Activated naive CD4-positive, alpha-beta T cell treated with anti-CD3 and anti-CD28 coated beads, Interleukin-2, amount 10 ng/mL, durations not matched to agents 7 days and 5 days (primary cell): ENCODE results near the gene HSPA5.

ENCODE experiments used
- CTCF ChIA-PET: fragments of 350-600 bp; sonication (Branson Sonifier 250); formaldehyde crosslinking; loops from one replicate; lab custom pipeline; 2021; ENCODE audit warnings: antibody characterized with exemption; lab: Charles Lee
- DNase-seq: peaks from one replicate; pipeline ENCODE4 v3.0.0-alpha.2; 2020
- H3K27ac Mint-ChIP-seq: one replicate; pipeline ENCODE4 v1.8.0; 2021; ENCODE audit warnings: mild to moderate bottlenecking, moderate library complexity, mixed read lengths
- H3K27me3 Mint-ChIP-seq: one replicate; pipeline ENCODE4 v1.8.0; 2021; ENCODE audit warnings: mild to moderate bottlenecking, mixed read lengths
- H3K36me3 Mint-ChIP-seq: one replicate; pipeline ENCODE4 v1.8.0; 2021; ENCODE audit warnings: mixed read lengths
- H3K4me1 Mint-ChIP-seq: one replicate; pipeline ENCODE4 v1.8.0; 2021; ENCODE audit warnings: mixed read lengths
- H3K4me3 Mint-ChIP-seq: one replicate; pipeline ENCODE4 v1.8.0; 2021; ENCODE audit warnings: mild to moderate bottlenecking, moderate library complexity, mixed read lengths
- H3K9me3 Mint-ChIP-seq: one replicate; pipeline ENCODE4 v1.8.0; 2021; ENCODE audit warnings: mixed read lengths

HSPA5 gene

DNA sequence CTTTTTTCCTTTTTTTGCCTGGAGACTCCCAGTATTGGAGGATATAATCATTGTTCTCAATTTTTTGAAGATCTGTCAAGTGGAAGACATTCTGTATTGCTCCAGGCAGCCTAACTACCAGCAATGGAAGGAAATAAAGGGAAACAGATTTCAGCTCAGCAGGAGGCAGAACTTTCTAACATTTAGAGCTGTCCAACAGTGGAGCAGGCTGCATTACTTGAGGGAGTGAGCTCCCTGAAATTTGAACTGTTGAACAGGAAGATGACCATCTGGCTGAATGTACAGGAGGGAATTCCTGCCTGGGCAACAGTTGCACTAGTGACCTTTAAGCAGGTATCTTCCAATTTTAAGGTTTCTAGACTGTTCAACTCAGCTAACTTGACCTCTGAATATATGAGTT lies 19.4 kb upstream of the HSPA5 start:
- peaks cover 18% of the 10 kb centered on the region for H3K27me3 Mint-ChIP-seq
- H3K27ac Mint-ChIP-seq, result peak overlapping the region; percentile 85
- H3K36me3 Mint-ChIP-seq, result peaks cover 21% of the 10 kb centered on the region
- peak overlapping the region; percentile 99 for H3K4me3 Mint-ChIP-seq
- H3K9me3 Mint-ChIP-seq, result no peaks in the 10 kb centered on the region
- CTCF ChIA-PET, result interaction anchor here (0.6 to 1.7 kb wide), 5 partner anchors 13 to 118 kb away, joined by 3 to 9 read pairs (median 3); partner anchors contain the start of gene HSPA5
- no peak for DNase-seq
- H3K4me1 Mint-ChIP-seq, result peaks cover 44% of the 10 kb centered on the region

DNA sequence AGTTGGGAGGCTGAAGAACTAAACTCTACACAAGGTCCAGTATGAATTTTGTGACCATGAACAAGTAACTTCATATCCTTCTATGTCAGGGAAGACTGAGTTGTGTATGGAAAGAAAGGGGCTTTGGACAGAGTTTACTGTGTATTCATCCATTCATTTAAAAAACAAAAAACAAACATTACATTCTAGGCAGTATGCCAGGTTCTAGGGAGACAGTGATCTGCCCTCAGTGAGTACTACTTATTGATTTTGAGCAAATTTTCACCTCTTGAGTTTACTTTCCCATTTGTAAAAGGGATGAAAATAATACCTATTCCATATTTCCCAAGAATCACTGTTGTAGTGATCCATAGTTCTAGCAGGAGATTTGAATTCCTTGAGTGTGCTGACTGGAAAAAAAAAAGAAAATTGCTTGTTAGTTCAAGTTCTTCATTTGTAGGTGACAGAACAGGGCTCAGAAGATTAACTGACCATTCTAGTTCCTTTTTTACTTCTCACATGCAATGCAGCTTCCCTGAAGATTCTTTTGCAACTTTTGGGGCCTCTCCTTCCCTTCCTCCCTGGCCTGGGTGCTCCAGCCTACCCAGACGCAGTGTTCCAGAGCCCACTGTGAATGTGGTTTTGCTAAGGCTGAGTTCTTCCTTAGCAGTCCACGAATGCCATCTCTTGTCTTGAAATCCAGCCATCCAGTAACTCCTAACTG lies 17.8 kb upstream of the HSPA5 start:
- no peak overlapping the region for H3K27ac Mint-ChIP-seq
- no peak overlapping the region for H3K4me3 Mint-ChIP-seq
- CTCF ChIA-PET, result no interaction called here
- no peak for DNase-seq
- H3K27me3 Mint-ChIP-seq, result peaks cover 18% of the 10 kb centered on the region
- peaks cover 30% of the 10 kb centered on the region for H3K4me1 Mint-ChIP-seq
- peaks cover 13% of the 10 kb centered on the region for H3K36me3 Mint-ChIP-seq
- H3K9me3 Mint-ChIP-seq, result no peaks in the 10 kb centered on the region

DNA sequence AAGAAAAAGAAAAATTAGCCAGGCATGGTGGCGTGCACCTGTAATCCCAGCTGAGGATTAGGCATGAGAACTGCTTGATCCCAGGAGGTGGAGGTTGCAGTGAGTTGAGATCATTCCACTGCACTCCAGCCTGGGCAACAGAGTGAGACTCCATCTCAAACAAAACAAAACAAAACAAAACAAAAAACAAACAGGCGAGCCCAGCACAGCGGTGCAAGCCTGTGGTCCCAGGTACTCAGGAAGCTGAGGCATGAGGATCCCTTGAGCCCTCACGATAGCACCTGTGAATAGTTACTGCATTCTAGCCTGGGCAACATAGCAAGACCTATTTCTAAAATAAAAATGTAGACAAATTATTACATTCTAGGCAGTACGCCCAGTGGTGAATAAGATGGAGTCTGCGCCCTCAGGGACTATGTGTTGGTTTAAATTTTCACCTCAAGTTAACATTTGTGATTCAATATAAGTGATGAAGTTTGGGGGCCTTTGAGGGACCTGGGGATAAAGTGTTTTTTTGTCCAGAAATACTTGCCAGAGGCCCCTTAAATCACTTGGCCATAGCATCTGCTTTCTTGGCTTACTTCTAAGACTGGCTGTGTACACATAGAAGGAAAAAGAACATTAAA lies 17.1 kb upstream of the HSPA5 start:
- H3K9me3 Mint-ChIP-seq, result no peaks in the 10 kb centered on the region
- DNase-seq, result no peak
- CTCF ChIA-PET, result no interaction called here
- peaks cover 23% of the 10 kb centered on the region for H3K4me1 Mint-ChIP-seq
- no peak overlapping the region for H3K27ac Mint-ChIP-seq
- no peak overlapping the region for H3K4me3 Mint-ChIP-seq
- peaks cover 18% of the 10 kb centered on the region for H3K27me3 Mint-ChIP-seq
- H3K36me3 Mint-ChIP-seq, result peaks cover 8% of the 10 kb centered on the region

DNA sequence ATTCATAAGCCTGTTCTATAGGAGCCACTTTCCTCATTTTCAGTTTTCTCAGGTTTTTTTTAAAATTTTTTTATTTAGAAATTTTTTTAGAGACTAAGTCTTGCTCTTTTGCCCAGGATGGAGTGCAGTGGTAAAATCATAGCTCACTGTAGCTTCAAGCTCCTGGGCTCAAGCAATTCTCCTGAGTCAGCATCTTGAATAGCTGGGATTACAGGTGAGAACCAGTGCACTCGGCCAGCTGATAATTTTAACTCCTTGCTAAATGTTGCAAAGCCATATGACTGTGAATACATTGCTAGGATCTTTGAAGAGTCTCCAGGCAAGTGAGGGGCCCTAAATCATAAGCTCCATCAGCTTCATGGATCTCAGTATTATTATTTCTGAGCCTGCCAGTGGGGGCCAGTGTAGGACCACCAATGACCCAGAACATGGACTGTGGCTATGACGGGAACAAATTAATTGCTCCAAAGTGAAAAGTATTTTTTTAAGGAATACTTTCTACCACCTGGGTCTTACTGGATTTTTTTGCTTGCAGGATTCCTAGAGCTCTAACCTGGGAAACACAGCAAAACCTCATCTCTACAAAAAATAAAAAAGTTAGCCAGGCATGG lies 14.7 kb upstream of the HSPA5 start:
- peak; percentile 45 for DNase-seq
- H3K4me3 Mint-ChIP-seq, result no peak overlapping the region

DNA sequence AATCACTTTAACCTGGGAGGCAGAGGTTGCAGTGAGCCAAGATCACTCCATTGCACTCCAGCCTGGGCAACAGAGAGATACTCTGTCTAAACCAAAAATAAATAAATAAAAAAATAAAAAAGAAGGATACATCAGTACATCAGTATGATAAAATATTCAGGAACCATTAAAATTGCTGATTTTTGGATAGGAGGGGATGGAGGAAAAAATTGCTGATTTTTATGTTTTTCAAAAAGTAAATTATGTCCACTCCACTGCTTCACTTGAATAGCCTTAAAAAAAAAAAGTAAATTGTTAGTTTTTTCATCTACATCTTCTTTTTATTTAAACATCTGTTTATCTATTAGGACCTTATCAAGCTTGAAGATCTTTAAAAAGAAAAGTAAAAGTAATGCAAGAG lies 13.1 kb upstream of the HSPA5 start:
- no peak overlapping the region for H3K27ac Mint-ChIP-seq
- DNase-seq, result no peak
- peaks cover 10% of the 10 kb centered on the region for H3K27me3 Mint-ChIP-seq
- H3K36me3 Mint-ChIP-seq, result no peaks in the 10 kb centered on the region
- H3K4me1 Mint-ChIP-seq, result no peaks in the 10 kb centered on the region
- CTCF ChIA-PET, result interaction anchor here (0.6 to 1.9 kb wide), 4 partner anchors 8 to 402 kb away, joined by 3 to 6 read pairs (median 3); no protein-coding TSS in a partner anchor
- H3K9me3 Mint-ChIP-seq, result no peaks in the 10 kb centered on the region
- H3K4me3 Mint-ChIP-seq, result no peak overlapping the region

More for the DNA sequence above, 14.7 kb upstream of the HSPA5 start:
- Mint-ChIP-seq H3K9me3 (no peaks in the 10 kb centered on the region), H3K36me3 (no peaks in the 10 kb centered on the region), H3K4me1 (peaks cover 6% of the 10 kb centered on the region), H3K27me3 (peaks cover 18% of the 10 kb centered on the region), H3K27ac (no peak overlapping the region)
- CTCF ChIA-PET, result interaction anchor here (0.8 to 2.2 kb wide), 6 partner anchors 9 to 123 kb away, joined by 3 to 7 read pairs (median 4); no protein-coding TSS in a partner anchor

DNA sequence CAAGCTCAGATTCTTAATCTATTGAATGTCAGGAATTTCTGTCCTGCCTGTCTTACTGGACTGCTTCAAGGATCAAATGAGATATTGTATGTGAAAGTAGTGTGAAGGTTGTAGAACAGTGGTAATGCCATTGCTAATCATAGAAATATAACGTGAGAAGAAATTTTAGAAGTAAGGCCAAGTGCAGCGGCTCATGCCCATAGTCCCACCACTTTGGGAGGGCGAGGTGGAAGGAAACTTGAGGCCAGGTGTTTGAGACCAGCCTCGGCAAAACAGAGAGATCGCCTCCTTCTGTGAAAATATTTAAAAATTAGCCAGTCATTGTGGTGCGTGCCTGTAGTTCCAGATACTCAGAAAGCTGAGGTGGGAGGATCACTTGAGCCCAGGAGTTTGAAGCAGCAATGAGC lies 5.1 kb upstream of the HSPA5 start:
- CTCF ChIA-PET, result no interaction called here
- no peaks in the 10 kb centered on the region for H3K36me3 Mint-ChIP-seq
- no peaks in the 10 kb centered on the region for H3K9me3 Mint-ChIP-seq
- H3K4me1 Mint-ChIP-seq, result peaks cover 8% of the 10 kb centered on the region
- peaks cover 1% of the 10 kb centered on the region for H3K27me3 Mint-ChIP-seq
- no peak for DNase-seq
- no peak overlapping the region for H3K4me3 Mint-ChIP-seq
- no peak overlapping the region for H3K27ac Mint-ChIP-seq

DNA sequence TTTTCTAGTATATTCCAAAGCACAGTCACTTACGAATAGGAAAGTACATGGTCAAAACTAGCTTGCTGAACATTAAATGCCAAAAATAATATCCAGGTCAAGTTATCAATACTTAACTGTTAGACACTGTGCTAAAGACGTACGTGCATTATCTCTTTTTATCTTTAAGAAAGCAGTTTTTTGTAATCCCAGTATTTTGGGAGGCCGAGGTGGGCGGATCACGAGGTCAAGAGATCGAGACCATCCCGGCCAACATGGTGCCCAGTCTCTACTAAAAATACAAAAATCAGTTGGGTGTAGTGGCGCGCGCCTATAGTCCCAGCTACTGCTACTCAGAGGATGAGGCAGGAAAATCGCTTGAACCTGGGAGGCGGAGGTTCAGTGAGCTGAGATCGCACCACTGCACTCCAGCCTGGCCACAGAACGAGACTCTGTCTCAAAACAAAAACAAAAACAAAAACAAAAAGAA lies 2.7 kb upstream of the HSPA5 start:
- Mint-ChIP-seq H3K9me3 (no peaks in the 10 kb centered on the region), H3K4me1 (peaks cover 22% of the 10 kb centered on the region), H3K36me3 (peaks cover 20% of the 10 kb centered on the region), H3K27ac (no peak overlapping the region), H3K27me3 (peaks cover 4% of the 10 kb centered on the region), H3K4me3 (peak overlapping the region; percentile 21)
- CTCF ChIA-PET, result interaction anchor here (1.1 kb wide), 1 partner anchor 12 kb away, joined by 5 read pairs; no protein-coding TSS in a partner anchor
- no peak for DNase-seq

DNA sequence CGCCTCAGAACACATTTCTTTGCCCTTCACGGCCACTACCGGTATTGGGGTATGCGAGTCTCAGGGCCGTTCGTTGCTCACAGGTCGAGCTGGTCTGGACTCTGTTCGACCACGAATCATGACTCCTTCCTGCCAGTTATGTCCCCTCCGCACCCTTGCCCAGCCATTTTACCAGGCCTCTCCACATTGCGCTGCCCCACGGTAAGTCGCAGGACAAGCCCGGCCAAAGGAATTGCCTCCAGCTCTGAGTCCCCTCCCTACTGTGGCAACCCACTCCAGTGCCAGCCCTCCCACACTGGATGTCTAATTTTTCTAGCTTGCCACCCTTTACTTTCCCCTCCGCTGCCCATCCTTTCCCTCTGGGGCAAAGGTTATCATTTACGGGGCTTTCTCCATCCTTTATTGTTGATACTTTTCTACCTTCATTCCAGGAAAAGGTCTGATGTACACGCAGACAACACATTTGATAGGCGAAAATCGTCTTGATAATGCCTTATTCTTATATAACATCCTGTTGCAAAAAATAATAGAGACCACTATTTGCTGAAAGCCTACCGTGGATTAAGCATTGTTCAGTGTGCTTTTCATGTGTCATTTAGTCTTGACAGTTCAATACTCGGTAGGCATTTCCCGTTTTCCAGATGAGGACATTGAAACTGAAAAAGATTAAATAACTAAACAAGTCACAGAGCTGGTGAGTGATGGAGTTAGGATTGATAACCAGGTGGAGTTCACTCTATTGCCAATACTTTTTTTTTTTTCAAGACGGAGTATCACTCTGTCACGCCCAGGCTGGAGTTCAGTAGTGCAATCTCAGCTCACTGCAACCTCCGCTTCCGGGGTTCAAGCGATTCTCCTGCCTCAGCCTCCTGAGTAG lies 958 bp upstream of the HSPA5 start:
- CTCF ChIA-PET, result interaction anchor here (2.1 kb wide), 1 partner anchor 19 kb away, joined by 9 read pairs; the partner anchor contains the start of gene GAPVD1
- peaks cover 37% of the 10 kb centered on the region for H3K36me3 Mint-ChIP-seq
- DNase-seq, result no peak
- H3K4me3 Mint-ChIP-seq, result peak overlapping the region; percentile 84
- H3K27ac Mint-ChIP-seq, result peak overlapping the region; percentile 95
- H3K4me1 Mint-ChIP-seq, result peaks cover 40% of the 10 kb centered on the region
- peaks cover 4% of the 10 kb centered on the region for H3K27me3 Mint-ChIP-seq
- no peaks in the 10 kb centered on the region for H3K9me3 Mint-ChIP-seq

DNA sequence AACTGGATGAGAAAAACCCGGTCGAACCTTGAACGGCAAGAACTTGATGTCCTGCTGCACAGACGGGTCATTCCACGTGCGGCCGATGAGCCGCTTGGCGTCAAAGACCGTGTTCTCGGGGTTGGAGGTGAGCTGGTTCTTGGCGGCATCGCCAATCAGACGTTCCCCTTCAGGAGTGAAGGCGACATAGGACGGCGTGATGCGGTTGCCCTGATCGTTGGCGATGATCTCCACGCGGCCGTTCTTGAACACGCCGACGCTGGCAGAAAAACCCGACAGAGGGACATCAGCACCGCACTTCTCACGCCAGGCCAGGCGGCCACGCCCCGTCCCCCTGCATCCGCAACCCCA lies 519 bp downstream of the HSPA5 start:
- Mint-ChIP-seq H3K36me3 (peaks cover 52% of the 10 kb centered on the region), H3K4me1 (peaks cover 53% of the 10 kb centered on the region), H3K27ac (peak overlapping the region; percentile 95), H3K27me3 (peaks cover 4% of the 10 kb centered on the region), H3K9me3 (no peaks in the 10 kb centered on the region), H3K4me3 (peak overlapping the region; percentile 84)
- CTCF ChIA-PET, result interaction anchor here (2.1 kb wide), 1 partner anchor 20 kb away, joined by 9 read pairs; the partner anchor contains the start of gene GAPVD1
- DNase-seq, result peak; percentile 66

DNA sequence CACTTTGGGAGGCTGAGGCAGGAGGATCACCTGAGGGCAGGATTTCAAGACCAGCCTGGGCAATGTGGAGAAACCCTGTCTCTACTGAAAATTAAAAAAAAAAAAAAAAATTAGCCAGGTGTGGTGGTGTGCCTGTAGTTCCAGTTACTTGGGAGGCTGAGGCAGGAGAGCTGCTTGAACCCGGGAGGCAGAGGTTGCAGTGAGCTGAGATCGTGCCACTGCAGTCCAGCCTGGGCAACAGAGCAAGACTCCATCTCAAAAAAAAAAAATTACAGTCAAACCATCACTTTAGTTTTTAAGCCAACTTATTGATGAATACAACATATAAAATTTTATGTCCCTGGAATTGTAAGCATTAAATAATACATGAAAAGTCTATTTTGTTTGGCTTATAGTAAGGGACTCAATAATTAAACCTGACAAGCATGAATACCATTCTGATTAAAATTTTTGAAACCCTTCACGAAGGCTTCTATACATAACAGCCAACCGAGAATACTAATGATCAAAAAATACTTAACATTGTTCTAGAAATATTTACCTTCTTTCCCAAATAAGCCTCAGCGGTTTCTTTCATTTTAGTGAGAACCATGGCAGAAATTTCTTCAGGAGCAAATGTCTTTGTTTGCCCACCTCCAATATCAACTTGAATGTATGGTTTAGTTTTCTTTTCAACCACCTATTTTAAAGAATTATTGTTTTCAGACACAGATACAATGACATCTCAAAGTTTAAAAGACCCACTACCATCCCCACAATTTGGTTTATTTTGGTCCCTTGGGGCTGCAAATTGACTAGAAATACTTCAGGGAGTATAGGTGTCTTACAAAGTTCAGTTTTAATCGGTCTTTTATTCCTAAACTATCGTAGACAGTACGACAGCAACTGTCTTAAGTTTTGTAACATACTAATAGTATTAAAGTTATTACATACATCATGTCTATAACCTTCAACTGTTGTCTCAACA lies 1.2 kb downstream of the HSPA5 start:
- Mint-ChIP-seq H3K4me1 (peaks cover 58% of the 10 kb centered on the region), H3K27me3 (peaks cover 4% of the 10 kb centered on the region), H3K9me3 (no peaks in the 10 kb centered on the region), H3K27ac (peak overlapping the region; percentile 95), H3K36me3 (peaks cover 59% of the 10 kb centered on the region), H3K4me3 (peak overlapping the region; percentile 84)
- DNase-seq, result no peak
- CTCF ChIA-PET, result interaction anchor here (2.1 kb wide), 1 partner anchor 21 kb away, joined by 9 read pairs; the partner anchor contains the start of gene GAPVD1

DNA sequence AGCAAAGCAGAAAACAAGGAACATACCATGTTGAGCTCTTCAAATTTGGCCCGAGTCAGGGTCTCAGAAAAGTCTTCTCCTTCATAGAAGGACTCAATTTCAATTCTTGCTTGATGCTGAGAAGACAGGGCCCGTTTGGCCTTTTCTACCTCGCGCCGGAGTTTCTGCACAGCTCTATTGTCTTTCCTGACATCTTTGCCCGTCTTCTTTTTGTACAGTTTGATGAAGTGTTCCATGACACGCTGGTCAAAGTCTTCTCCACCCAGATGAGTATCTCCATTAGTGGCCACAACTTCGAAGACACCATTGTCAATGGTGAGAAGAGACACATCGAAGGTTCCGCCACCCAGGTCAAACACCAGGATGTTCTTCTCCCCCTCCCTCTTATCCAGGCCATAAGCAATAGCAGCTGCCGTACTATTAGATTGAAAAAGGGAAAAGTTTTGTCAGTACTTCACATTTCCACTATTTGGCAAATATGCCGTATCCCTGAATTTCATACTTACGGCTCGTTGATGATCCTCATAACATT lies 2.2 kb downstream of the HSPA5 start:
- H3K4me1 Mint-ChIP-seq, result peaks cover 58% of the 10 kb centered on the region
- no peaks in the 10 kb centered on the region for H3K9me3 Mint-ChIP-seq
- peak overlapping the region; percentile 84 for H3K4me3 Mint-ChIP-seq
- DNase-seq, result no peak
- peaks cover 63% of the 10 kb centered on the region for H3K36me3 Mint-ChIP-seq
- peak overlapping the region; percentile 2 for H3K27ac Mint-ChIP-seq
- peaks cover 4% of the 10 kb centered on the region for H3K27me3 Mint-ChIP-seq
- CTCF ChIA-PET, result no interaction called here

DNA sequence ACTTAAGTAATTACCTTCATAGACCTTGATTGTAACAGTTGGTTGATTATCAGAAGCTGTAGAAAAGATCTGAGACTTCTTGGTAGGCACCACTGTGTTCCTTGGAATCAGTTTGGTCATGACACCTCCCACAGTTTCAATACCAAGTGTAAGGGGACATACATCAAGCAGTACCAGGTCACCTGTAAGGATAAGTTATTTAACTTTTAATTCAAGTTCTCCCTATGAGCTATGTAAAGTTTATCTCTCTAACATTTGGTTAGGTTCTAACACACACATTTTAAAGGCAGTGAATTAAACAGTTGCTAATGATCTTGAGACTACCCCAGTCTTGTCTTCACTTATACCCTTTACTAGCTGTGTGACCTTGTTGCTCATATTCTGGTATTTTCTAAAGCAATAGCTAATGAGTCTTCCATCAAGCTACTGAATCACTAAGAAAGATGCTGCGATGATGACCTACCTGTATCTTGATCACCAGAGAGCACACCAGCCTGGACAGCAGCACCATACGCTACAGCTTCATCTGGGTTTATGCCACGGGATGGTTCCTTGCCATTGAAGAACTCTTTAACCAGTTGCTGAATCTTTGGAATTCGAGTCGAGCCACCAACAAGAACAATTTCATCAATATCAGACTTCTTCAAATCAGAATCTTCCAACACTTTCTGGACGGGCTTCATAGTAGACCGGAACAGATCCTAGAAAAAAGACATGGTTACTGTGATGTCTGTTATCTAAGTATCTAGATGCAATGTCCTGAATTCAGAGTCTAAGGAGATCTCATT lies 2.8 kb downstream of the HSPA5 start:
- peaks cover 58% of the 10 kb centered on the region for H3K4me1 Mint-ChIP-seq

More for the DNA sequence above, 2.8 kb downstream of the HSPA5 start:
- H3K4me3 Mint-ChIP-seq, result peak overlapping the region; percentile 84
- no peak for DNase-seq
- no peaks in the 10 kb centered on the region for H3K9me3 Mint-ChIP-seq
- CTCF ChIA-PET, result interaction anchor here (1.5 kb wide), 1 partner anchor 137 kb away, joined by 3 read pairs; no protein-coding TSS in a partner anchor
- H3K27me3 Mint-ChIP-seq, result peaks cover 4% of the 10 kb centered on the region
- peaks cover 68% of the 10 kb centered on the region for H3K36me3 Mint-ChIP-seq
- peak overlapping the region; percentile 2 for H3K27ac Mint-ChIP-seq
